Measurements from ENCODE around the gene PRRC2A. TPM values are rescaled to one million over a fixed set of nuclear protein-coding genes. Genes with fewer than 3 reads are reported as not detected.

The PRRC2A gene
- total RNA-seq, 1 experiment from 2014 or later: 318 TPM

DNA sequence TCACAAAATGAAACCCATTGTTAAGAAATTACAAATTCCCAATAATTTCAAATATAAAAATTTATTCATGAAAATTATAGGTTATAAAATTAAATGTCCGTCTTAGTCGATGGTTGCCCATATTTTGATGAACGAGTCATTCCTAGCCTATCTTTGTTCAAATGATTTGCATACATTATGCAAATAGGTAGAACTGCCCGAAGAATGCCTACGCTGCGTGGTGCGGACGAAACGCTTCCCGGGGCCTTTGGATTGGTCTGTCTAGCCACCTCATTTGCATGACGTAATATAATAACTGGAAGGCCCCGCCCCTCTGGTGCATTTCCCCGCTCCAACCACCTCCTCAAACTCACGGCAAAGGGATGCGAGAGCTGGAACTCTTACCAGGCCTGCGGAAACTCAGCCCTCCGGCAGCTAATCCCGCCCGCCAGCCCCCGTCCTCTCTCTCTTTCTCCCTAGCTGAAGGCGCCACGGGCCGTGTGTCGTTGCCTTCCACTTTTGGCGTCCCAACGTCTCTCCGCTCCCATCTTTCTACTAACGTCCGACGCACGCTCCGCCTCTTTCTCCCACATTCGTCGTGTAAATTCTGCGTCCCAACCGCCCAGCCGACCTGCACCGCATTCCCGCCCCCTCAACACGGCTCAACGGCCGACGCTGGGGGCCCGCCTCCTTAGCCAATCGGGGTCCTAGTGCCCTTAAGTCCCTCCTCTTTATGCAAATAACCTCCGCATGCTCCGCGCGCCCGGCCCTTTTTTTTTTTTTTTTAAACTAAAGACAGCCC lies 520 bp upstream of the PRRC2A start:
- ChIA-PET POLR2A (no interaction called here), CTCF (no interaction called here)
- peak; percentile 89 for TF ChIP-seq POLR2AphosphoS5 (IDR thresholded peaks at IDR 0.05; ENCODE audit: low read depth, low read length)
- 0 out of 2 replicates have a peak, but pooled peaks have one; percentile 71 for TF ChIP-seq SIN3A (IDR thresholded peaks at IDR 0.05; ENCODE audit: borderline replicate concordance, insufficient read depth, low read depth, low read length)
- no peak; the same call in 1 of the 2 replicates for TF ChIP-seq TCF7L2 (IDR thresholded peaks at IDR 0.05; ENCODE audit: low read depth, low read length)
- TF ChIP-seq, protein P1, sequence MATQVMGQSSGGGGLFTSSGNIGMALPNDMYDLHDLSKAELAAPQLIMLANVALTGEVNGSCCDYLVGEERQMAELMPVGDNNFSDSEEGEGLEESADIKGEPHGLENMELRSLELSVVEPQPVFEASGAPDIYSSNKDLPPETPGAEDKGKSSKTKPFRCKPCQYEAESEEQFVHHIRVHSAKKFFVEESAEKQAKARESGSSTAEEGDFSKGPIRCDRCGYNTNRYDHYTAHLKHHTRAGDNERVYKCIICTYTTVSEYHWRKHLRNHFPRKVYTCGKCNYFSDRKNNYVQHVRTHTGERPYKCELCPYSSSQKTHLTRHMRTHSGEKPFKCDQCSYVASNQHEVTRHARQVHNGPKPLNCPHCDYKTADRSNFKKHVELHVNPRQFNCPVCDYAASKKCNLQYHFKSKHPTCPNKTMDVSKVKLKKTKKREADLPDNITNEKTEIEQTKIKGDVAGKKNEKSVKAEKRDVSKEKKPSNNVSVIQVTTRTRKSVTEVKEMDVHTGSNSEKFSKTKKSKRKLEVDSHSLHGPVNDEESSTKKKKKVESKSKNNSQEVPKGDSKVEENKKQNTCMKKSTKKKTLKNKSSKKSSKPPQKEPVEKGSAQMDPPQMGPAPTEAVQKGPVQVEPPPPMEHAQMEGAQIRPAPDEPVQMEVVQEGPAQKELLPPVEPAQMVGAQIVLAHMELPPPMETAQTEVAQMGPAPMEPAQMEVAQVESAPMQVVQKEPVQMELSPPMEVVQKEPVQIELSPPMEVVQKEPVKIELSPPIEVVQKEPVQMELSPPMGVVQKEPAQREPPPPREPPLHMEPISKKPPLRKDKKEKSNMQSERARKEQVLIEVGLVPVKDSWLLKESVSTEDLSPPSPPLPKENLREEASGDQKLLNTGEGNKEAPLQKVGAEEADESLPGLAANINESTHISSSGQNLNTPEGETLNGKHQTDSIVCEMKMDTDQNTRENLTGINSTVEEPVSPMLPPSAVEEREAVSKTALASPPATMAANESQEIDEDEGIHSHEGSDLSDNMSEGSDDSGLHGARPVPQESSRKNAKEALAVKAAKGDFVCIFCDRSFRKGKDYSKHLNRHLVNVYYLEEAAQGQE (IDR thresholded peaks at IDR 0.05; ENCODE audit: insufficient read depth in 1 of 2, low read depth in 2 of 2, low read length in 1 of 2): no peak
- ATAC-seq: peak; percentile 93
- H3K4me1 ChIP-seq (ENCODE audit: control insufficient read depth, insufficient read depth, low read length): peaks cover 12% of the 10 kb centered on the region
- peak overlapping the region; percentile 58 to 76 for H3K4me3 ChIP-seq (ENCODE audit: low read depth in 2 of 2, low read length in 2 of 2)
- H3K27ac ChIP-seq (ENCODE audit: low read length): peak overlapping the region; percentile 92
- in situ Hi-C loops (cut with HindIII; ENCODE audit: low pct_unique_long_range_greater_than_20kb, low sequenced_read_pairs): no loop called here
- peaks cover 15% of the 10 kb centered on the region for H3K36me3 ChIP-seq (ENCODE audit: control insufficient read depth, insufficient read depth, low read length)
- no peaks in the 10 kb centered on the region for H3K9me3 ChIP-seq (ENCODE audit: control insufficient read depth, insufficient read depth, low read depth, low read length)
- DNase-seq (ENCODE audit: low read depth, low spot score): peak; percentile 95
- no peaks in the 10 kb centered on the region for H3K27me3 ChIP-seq (ENCODE audit: control insufficient read depth, insufficient read depth, low read length)
- BruUV-seq (replicated peaks): TSS peak; percentile 100
- intact Hi-C loops (cut with micrococcal nuclease; ENCODE audit: unreplicated experiment): no loop called here

DNA sequence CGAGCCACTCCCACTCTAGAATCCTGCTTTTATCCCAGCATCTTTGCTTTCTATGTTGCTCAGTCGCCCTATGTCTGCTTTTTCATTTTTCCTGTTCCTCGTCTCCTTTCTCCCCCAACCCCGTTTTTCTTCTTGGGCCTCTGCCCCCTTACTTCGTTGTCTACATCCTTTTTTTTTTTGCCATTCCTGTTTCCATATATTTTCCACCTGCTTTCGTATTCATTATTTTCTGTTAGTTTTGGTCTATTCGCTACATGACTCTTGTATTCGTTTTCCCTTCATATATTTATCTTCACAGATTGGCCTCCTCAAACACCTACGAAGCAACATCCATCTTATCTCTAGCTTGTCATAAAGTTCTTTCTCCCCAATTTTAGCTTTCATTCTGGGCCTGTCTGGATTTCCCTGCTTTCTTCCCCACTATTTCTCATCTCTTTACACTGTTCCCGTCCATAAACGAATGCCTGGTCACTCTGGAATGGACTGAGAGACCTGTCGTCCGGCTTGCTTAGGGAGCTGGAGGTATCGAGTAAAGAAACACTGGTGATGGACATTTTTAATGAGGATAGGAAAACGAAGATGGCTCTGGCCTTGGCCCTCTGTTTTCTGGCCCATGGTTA lies 915 bp downstream of the PRRC2A start:
- intact Hi-C loops (cut with micrococcal nuclease; ENCODE audit: unreplicated experiment): loop anchor here (1.0 kb wide), 1 partner anchor 9 kb away; no protein-coding TSS in a partner anchor
- TF ChIP-seq TCF7L2 (IDR thresholded peaks at IDR 0.05; ENCODE audit: low read depth, low read length): no peak; the same call in 1 of the 2 replicates
- TF ChIP-seq, protein P2, sequence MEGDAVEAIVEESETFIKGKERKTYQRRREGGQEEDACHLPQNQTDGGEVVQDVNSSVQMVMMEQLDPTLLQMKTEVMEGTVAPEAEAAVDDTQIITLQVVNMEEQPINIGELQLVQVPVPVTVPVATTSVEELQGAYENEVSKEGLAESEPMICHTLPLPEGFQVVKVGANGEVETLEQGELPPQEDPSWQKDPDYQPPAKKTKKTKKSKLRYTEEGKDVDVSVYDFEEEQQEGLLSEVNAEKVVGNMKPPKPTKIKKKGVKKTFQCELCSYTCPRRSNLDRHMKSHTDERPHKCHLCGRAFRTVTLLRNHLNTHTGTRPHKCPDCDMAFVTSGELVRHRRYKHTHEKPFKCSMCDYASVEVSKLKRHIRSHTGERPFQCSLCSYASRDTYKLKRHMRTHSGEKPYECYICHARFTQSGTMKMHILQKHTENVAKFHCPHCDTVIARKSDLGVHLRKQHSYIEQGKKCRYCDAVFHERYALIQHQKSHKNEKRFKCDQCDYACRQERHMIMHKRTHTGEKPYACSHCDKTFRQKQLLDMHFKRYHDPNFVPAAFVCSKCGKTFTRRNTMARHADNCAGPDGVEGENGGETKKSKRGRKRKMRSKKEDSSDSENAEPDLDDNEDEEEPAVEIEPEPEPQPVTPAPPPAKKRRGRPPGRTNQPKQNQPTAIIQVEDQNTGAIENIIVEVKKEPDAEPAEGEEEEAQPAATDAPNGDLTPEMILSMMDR (IDR thresholded peaks at IDR 0.05): no peak
- TF ChIP-seq, protein P1 (IDR thresholded peaks at IDR 0.05; ENCODE audit: insufficient read depth in 1 of 2, low read depth in 2 of 2, low read length in 1 of 2): no peak
- TF ChIP-seq SIN3A (IDR thresholded peaks at IDR 0.05; ENCODE audit: borderline replicate concordance, insufficient read depth, low read depth, low read length): no peak
- no peak; the same call in 1 of the 2 replicates for TF ChIP-seq POLR2AphosphoS5 (IDR thresholded peaks at IDR 0.05; ENCODE audit: low read depth, low read length)
- ChIA-PET CTCF (interaction anchor here (0.6 kb wide), 1 partner anchor 86 kb away, joined by 3 read pairs; no protein-coding TSS in a partner anchor), POLR2A (no interaction called here)
- DNase-seq (ENCODE audit: low read depth, low spot score) (no peak), ATAC-seq (no peak)
- Histone ChIP-seq H3K4me1 (ENCODE audit: control insufficient read depth, insufficient read depth, low read length) (peaks cover 12% of the 10 kb centered on the region), H3K9me3 (ENCODE audit: control insufficient read depth, insufficient read depth, low read depth, low read length) (no peaks in the 10 kb centered on the region), H3K27me3 (ENCODE audit: control insufficient read depth, insufficient read depth, low read length) (no peaks in the 10 kb centered on the region), H3K4me3 (ENCODE audit: low read depth in 2 of 2, low read length in 2 of 2) (peak overlapping the region; percentile 83 to 84), H3K36me3 (ENCODE audit: control insufficient read depth, insufficient read depth, low read length) (peaks cover 27% of the 10 kb centered on the region), H3K27ac (ENCODE audit: low read length) (peak overlapping the region; percentile 100)
- TSS peak; percentile 84 for BruUV-seq (replicated peaks)
- in situ Hi-C loops (cut with HindIII; ENCODE audit: low pct_unique_long_range_greater_than_20kb, low sequenced_read_pairs): no loop called here

All from Panc1 (cell line).